HFF-Myc (cell line): ENCODE results near the gene FZD10.

Source experiments
- DNase-seq: peaks from one replicate; pipeline ENCODE4 v3.0.0-alpha.2; 2011; ENCODE audit warnings: low read depth; ENCODE audit errors: extremely low read depth
- H3K4me3 ChIP-seq: replicated peaks from 2 replicates; pipeline ENCODE4 v1.5.1; 2011; ENCODE audit warnings: low read depth, mild to moderate bottlenecking, control low read depth, low read length
- TF ChIP-seq, protein P1 (sequence below): IDR thresholded peaks from 2 replicates; pipeline ENCODE4 v1.5.1; 2012; ENCODE audit warnings: mild to moderate bottlenecking, low read depth, low read length, control low read depth; ENCODE audit errors: missing control alignments

FZD10 gene

DNA sequence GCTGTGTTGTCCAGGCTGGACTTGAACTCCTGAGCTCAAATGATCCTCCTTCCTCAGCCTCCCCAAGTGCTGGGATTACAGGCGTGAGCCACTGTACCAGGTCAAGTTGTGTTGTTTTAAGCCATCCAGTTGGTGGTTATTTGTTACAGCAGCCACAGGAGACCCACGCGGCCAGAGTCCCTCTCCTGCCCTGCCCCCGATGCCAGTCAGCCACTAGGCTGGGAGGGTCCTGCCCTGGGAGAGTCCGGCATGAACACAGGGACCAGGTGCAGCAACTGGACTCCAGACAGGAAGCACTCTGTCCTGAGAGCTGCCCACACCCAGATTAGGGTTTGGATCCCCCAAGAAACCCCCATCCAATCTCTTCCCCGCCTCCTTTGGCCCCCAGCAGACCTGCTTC lies 44.1 kb upstream of the FZD10 start:
- TF ChIP-seq, protein P1, sequence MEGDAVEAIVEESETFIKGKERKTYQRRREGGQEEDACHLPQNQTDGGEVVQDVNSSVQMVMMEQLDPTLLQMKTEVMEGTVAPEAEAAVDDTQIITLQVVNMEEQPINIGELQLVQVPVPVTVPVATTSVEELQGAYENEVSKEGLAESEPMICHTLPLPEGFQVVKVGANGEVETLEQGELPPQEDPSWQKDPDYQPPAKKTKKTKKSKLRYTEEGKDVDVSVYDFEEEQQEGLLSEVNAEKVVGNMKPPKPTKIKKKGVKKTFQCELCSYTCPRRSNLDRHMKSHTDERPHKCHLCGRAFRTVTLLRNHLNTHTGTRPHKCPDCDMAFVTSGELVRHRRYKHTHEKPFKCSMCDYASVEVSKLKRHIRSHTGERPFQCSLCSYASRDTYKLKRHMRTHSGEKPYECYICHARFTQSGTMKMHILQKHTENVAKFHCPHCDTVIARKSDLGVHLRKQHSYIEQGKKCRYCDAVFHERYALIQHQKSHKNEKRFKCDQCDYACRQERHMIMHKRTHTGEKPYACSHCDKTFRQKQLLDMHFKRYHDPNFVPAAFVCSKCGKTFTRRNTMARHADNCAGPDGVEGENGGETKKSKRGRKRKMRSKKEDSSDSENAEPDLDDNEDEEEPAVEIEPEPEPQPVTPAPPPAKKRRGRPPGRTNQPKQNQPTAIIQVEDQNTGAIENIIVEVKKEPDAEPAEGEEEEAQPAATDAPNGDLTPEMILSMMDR, result no peak
- no peak for DNase-seq
- no peak overlapping the region for H3K4me3 ChIP-seq

DNA sequence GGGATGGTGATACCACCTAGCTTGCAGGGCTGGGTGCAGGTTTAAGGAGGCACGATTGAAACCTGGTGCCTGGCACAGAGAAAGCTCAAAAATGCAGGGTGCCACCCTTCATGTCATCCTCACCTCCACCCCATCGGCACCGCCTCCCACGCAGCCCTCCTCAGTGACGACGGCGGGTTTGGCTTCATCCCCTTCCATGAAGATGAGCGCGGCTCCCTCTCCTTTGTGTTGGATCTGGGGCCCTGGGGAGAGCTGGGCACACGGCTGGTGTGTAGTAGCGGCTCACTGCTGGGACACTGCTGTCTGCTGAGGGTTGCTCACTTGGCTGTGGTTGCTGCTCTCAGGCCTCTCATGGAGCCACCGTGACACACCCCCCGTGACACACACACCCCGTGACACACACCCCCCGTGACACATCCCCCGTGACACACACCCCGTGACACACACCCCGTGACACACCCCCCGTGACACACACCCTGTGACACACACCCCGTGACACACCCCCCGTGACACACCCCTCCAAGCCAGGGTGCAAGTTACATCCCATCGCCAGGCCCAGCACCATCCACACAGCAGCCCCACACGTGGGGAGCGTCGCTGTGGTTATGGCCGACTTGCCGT lies 42.9 kb upstream of the FZD10 start:
- TF ChIP-seq, protein P1, result no peak
- DNase-seq, result no peak
- no peak overlapping the region for H3K4me3 ChIP-seq

DNA sequence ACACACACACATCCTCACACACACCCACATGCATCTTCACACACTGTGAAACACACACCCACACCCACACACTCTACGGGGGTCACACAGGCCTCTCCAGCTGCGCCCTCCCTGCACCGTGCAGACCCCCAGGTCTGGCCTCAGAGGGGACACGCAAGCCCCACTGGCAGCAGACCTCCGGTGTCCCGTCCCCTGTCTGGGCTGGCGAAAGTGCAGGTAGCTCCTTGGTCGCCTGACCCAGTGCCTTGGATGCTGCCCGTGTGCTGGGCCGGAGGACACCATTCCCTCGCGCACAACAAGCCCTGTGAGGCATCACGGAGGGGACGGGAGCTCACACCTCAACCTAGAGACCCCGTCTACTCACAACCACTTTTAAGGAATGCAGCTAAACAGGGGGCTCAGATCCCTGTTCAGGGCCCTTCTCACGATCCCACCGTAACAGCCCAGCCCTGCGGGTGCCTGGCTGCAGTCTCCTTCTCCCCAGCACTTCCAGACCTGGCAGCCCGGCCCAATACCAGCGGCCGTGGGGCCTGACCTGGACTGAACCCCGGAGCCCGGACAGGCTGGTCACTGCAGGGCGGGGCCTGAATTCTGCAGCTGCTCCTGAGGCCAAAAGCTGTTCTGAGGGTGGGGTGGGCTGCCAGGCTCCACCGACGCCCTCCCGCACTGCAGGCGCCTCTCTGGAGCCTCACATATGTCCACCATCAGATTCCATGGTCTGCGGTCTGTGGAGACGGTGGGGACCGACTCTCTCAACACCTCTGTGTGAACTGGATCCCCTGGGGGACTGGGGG lies 42.1 kb upstream of the FZD10 start:
- DNase-seq, result no peak
- TF ChIP-seq, protein P1, result no peak

DNA sequence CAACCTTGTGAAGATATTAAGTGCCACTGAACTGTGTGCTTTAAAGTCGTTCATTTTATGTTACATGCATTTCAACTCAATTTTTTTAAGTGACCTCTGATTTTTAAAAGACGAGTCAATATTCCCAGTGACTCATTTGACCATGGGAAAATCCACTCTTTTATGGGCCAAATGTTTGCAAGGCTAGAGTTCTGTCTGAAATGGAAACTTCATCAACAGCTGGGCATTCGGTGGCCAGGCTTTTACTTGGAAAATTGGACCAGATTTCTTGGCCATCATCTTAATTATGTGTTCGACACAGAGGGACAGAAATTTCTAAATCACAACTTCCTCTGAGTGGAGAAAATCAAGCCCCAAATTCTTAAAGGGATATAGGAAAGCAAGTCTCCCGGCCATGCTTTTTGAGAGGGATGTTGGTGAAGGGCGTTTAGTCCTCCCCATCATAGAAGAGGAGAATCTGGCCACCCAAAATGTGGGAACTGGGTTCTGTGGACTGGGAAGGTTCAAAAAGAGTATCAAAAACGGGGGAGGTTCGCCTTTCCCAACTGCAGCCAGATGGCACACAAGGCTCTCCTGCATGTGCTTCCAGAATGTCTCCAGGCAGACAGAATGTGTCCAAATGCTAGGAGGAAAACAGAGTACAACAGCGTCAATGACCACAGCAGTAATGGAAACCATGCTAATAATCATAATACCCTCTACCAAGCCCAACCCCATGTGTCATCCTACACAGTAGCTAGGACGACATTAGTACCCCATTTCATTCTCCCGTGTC lies 40.9 kb upstream of the FZD10 start:
- no peak for DNase-seq
- H3K4me3 ChIP-seq, result no peak overlapping the region
- TF ChIP-seq, protein P1, result no peak

More for the DNA sequence above, 42.1 kb upstream of the FZD10 start:
- no peak overlapping the region for H3K4me3 ChIP-seq

DNA sequence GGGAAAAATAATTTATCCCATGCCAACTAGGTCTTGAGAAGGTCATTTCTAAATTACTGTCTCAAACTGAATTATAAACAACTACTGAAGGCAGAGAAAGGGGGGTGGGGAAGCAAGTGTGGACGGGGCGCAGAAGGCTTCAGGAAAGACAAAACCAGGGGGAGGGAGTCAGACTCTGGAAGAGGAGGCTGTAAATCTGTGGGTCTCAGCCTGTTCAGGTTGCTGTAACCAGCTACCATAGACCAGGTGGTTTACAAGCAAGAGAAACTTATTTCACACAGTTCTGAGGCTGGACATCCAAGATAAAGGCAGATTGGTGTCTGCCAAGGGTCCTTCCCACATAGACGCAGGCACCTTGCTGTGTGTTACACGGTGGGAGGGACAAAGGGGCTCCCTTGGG lies 39.9 kb upstream of the FZD10 start:
- no peak for DNase-seq
- no peak overlapping the region for H3K4me3 ChIP-seq
- TF ChIP-seq, protein P1, result no peak

DNA sequence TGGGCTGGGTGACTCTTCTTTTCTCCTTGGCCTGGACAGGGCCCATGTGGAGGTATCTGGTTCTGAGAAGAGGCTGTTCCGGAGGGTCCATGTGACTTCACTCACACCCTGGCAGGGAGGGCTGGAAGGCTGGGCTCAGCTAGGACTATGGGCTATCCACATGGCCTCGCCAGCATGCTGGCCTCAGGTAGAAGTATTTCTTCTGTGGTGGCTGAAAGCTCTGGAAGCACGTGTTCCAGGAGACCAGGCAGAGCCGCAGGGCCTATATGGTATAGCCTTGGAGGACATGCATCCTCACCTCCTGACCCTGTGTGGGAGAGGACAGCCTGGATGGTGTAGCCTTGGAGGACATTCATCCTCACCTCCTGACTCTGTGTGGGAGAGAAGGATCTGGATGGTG lies 38.2 kb upstream of the FZD10 start:
- DNase-seq, result no peak
- TF ChIP-seq, protein P1, result no peak
- no peak overlapping the region for H3K4me3 ChIP-seq
